Measurements from ENCODE around the gene ZRANB1.
A peak's percentile ranks its signal among the peaks of the same experiment; 100 is the strongest.

The ZRANB1 gene

DNA sequence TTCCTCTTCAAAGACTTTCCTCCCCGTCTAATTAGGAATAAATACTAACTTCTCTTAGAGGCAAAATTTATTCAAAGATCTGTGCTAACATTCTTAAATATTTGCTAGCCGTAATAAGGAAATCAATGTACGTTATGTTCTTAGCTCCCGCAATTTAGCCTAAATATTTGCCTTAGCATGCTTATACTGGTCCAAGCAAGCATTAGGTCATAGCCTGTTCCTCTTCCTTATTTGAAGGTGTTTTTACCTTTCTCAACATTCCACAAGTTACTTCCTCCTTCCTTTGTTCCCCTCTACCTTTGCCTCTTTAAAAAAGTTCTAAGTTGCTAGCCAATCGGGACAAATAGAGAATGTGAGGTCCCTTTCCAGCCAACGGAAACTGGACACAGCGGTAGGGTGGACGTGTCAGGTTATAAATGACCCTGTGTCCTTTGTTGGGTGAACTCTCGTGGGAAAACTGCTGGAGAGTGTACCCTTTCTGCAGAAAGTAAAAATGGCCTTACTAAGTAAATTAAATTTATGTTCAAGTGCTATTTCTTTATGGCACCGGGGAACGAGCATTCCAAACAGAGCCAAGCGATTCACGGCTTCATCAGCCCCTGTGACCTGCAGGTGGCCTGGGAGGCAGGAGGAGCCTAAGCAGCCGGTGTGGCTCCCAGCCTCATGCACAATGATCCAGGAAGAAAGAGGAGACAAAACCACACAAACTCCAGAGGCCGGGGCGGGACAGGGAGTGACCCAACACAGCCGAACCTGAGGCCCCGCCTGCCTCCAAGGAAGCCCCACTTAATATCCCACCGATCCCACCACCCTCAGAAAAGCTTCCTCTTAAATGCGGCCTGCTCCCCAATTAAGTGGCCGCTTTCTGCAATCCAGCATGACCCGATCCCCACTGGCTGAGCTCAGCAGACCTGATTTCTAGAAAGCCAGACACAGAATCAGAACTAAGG is 67.0 kb downstream of the ZRANB1 start:
- DNase-seq: no peak

DNA sequence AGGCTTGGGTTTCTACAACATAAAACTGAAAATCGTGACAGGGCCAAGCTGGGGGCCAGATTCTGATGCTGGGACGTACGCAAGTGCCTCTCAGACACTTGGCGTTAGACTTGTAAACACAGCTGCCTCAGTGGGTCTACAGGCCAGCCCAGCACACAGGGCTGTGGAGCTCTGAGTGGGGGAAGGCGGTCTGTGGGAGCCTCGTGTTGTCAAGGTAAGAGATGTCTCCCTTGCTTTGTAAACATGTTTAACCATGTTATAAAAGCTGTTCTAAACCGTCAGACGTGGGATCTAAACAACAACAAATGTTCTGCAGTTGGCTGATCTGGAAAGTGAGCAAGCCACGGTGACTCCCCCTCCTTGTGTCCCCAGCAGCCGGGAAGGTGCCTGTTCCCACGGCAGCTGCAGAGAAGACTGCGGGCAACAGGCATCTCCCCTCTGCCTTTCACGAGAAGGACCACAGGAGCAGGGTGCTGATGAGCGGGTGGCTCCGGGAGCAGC is 67.8 kb downstream of the ZRANB1 start:
- DNase-seq: no peak

DNA sequence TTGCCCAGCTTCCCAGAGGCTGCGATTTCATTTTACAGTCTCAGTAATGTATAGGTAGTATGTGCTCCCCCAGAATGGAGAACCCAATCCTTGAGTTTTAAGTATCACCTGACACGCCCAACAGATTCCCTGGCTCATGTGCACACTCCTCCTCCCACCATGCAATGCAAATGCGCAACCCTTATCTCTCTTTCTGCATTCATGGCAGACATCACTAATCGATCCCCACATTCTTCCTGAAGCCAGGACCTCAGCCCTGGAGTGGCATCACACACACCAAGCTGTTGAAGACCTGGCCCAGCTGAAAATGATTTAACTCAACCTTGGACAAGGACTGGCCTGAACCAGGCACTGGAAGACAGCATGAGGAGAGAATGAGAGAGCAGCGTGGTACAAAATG is 68.4 kb downstream of the ZRANB1 start:
- no peak for DNase-seq

DNA sequence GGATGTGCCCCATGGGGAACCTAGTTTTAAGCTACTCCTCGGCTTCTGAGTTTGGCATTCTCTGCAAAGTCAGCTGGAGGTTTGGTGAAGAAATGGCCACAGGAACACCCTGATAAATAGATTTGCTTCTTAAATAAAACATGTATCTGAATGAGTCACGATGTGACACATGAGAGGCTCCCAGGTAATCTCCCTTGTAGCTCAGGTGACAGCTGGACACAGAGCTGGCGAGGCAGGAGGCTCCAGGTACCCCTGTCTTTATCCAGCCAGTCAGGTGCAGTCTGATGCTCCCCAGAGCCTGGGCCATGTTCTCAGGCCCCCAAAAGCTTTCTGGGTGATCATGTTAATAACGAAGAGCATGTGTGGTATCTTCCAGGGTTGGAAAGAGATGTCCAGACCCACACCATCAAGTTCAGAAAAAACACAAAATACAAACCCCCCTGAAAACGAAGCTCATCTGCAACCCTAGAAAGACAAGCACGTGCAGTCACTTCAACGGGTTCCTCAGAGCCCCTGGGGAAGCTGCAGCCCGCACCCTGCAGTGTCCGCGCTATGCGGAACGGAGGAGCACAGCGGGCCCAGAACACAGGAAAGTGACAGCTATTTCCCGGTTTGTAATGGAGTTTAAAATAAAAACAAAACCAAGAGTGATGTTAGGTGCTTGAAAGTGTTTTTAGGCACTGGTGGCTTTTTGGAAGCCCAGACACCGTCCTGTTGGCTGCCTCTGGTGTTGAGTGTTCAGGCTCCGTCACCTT is 69.4 kb downstream of the ZRANB1 start:
- no peak for DNase-seq

DNA sequence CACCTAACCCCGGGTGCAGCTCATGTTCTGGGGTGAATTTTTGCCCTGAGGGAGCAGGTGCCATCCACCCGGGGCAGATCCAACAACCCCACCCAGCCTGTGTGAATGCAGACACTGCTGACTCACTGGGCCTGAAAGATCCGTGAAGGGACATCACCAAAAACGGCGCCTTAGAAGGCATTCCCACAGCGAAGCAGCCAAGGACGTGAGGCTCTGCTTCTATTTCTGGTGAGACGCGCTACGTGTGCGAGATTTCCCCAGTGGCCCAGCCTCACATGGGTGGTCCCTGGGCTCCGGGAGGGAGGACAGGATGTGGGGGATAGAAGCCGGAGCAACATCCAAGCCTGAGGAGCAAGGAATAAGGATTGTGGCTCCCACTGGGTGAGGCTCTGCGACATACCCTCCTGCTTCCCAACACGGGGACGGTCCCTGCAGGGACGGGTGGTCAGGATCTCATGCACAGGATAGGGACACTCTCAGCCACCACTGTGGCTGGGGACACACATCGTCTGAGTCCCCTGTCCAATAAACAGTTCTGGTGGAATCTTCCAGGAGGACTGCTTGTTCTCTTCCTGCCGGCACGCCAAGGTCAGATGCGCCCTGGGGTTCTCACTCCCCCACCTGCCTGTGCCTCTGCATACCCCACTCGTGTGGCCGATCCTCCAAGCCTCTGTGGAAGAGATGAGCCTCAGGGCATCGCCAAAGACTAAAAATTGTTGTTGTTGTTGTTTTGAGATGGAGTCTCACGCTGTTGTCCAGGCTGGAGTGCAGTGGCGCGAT is 70.2 kb downstream of the ZRANB1 start:
- no peak for DNase-seq

DNA sequence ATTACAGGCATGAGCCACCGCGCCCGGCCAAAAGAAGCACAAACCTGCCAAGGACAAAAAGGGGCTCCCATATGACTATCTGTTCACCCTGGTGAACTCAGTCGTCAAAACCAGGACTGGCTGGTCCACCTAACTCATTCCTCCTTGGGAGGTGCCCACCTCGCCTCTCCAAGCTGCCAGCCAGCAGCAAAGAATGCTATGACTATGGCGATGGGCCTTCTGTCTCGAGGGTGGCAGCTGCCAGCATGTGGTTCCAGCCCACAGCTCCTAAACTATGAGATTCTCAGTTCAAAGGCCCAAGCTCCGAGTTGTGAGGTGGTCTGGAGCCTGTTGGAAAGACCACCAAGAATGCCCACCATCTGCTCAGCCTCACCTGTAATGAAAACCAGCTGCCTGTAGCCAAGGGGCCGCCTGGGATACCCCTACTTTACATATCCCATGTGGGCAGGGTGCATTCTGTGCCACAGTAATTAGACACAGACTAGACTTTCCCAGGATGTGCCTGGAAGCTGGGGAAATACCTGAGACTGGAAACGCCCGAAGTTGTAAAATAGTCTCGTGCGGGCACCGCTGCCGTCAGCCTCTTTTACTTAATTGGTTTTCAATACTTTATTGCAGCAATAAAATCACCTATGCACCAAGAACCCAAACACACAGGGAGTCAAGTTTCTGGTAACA is 71.1 kb downstream of the ZRANB1 start:
- no peak for DNase-seq

DNA sequence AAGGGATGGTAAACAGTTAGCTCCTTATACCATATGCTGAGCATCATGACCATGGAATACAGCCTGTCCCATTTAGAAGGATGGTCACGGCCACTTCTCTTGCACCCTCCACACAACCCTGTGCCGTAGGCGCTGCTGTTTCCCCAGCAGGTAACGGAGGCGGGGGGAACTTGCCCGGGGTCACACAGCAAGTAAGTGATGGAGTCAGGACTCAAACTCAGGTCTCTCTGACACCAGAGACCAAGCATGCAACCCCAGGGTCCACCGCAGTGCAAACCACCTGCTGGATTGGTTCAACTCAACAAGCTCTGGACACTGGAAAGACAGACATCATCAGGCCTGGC is 71.6 kb downstream of the ZRANB1 start:
- no peak for DNase-seq

DNA sequence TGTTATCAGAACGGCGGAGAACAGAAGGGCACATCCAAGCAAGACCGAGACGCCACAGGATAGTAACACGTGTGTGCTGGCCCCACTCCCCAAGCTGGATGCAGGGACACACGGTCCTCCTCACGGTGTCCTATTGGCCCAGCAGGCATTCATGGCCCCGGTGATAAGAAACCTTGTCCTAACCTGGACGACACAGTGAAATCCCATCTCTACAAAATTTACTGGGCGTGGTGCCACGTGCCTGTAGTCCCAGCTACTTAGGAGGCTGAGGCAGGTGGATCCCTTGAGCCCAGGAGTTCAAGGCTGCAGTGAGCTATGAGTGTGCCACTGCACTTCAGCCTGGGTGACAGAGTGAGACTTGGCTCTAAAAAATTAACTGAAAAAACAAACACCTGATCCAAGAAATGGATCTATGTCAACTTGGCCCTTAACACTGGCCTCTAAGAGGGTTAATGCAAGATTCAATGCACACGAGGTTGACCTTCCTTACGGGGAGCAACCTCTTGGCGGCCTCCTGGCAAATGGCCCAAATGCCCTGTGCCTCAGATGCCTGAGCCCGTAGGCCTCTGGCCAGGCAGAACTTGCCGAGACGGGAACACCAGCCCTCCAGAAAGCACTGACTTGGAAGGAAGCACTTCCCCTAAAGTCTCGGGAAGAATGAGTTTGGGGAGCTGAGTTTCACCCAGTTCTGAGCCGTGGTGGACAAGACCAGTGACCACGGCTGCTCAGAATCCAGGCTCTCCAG is 72.3 kb downstream of the ZRANB1 start:
- no peak for DNase-seq

DNA sequence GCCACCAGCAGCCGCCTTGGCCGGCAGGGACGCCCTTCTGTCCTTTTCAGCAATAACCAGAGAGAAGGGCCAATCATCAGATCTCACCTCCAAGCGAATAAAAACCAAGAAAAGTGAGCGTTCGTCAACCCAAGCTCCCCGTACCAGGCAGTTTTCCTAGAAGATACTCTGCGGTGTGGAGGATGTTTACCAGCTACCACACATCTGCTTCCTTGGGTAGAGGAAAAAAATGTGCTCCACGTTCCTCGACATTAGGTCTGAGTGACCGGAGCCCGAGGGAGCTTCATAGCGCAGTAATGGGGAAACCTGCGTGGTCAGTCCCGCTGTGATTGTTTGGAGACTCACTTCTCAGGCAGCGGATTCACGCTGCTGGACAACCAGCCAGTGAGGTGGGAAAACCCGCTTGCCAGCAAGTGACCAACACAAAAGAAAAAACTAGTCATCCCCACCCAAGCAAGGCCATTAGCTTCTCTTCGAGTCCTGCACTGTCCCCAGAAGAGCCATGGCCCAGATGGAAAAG is 73.0 kb downstream of the ZRANB1 start:
- no peak for DNase-seq

DNA sequence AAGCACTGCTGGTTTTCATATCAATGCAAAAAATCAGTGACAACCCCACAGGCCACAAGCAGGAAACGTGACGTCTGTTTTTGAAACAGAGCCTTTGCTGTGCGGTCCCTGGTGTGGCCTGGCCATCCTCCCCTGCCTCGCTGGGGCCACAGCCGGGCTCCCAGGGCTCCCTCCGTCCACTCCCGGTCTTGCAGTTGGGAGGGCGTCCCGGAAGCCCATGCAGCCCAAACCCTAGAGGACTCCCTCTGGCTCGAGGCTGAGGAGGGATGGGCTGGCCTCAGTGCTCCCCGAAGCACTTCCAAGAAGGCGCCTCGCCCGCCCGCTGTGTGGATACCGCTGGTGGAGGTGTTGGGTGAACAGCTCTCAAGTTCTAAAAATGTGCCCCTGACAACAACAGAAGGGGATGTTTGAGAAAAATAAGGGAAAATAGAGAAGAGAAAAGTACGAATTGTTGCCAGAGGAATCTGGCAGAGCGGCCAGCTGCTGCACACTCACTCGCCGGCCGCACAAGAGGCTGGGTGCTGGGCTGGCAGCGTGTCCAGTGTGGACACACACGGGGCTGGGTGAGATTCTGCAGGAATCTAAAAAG is 73.5 kb downstream of the ZRANB1 start:
- DNase-seq: no peak

DNA sequence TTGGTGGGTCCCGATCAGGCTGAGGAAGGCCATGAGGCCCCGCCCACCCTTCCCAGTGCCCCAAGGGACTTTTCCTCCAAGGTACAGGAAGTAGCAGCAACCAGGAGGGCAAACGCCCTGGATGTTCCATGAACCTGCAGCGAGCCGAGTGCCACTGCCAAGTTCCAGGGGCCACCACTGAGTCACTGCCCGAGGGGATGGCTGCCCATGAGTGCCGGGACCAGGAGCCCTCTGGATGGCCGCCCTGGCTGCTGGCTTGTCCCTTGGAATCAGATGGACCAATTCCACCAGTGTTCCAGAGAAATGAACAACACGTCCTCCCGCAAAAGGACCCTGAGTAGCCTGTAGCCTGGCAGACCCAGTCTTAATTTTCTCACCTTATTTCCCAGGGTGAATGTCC is 74.2 kb downstream of the ZRANB1 start:
- no peak for DNase-seq

DNA sequence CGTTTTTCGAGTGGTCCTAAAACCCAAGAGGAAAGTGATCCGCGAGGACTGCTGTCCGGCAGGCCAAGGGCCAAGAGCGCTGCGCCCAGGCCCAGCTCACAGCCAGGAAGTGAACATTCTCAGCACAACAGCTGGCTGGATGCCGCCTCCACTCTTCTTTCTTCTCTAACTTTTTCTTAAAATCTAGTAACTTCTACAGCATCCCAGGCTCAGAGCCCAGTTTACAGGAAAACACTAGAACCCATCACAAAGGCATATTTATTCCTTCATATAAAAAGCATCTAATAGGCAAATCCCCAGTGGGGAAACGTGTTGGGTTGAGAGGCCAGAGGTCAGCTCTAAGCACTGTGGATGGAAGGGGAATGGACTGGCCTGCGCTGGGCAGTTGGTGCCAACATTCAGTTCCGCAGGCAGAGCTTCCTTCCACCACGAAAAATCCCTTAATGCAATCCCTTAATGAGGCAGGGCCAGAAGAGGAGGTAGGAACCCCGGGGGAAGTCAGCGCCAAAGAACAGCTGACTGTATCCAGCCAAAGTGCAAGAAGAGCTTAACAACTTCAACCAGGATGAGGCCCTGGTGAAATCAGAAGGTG is 74.8 kb downstream of the ZRANB1 start:
- no peak for DNase-seq

DNA sequence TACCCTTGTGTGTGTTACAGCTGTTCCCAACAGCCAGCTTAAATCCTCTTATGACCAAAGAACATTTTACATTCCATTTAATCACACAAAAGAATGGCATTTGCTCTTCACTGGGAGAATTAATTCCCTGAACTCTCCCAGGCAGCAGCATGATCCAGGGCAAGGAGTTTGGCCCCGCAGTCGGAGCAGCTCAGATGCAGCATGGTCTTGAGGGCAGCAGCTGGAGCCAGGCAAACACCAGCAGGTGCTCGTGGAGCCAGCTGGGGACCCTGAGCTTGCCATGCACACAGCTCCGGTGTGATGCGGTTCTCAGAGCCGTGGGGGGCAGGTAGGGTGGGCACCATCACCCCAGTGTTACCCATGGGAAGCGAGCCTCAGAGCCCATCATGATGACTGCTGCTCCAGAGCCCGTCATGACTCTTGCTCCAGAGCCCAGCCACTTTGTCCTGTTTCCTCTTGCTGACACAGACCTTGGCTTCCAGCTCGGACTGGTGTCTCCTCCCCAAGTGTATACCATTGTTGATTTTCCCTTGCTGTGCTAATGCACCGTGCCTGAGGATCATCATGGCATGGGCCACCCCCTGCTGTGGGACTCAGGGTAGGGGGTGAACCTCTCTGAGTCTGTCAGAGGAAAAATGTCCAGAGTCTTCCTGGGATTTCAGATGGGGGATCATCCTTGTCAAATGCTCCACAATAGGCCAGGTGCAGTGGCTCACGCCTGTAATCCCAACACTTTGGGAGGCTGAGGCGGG is 75.8 kb downstream of the ZRANB1 start:
- DNase-seq: no peak

DNA sequence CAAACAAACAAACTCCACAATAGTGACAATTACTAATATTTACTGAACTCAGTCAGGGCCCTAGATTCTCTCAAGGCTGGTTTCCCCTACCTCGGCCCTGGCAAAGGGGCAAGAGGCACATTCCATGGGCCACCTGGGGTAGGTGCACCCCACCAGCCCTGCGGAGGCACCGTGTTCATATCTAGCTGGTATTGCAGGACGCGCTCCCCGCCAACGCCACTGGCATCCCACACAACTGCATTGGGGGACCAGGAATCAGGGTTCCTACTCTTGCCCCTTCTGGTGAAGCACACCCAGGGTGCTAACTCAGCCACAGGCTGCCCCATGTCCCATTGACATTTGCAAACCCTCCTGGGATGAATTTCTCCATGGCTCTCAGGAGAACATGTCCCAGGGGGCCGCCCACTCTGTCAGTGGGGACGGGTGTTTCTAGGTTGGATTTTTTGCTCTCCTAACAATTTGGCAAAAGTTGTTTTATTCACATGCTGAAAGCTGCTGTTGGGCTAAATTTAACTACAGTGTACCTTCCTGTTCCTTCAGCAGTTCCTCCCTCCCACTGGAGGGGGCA is 76.7 kb downstream of the ZRANB1 start:
- DNase-seq: no peak

DNA sequence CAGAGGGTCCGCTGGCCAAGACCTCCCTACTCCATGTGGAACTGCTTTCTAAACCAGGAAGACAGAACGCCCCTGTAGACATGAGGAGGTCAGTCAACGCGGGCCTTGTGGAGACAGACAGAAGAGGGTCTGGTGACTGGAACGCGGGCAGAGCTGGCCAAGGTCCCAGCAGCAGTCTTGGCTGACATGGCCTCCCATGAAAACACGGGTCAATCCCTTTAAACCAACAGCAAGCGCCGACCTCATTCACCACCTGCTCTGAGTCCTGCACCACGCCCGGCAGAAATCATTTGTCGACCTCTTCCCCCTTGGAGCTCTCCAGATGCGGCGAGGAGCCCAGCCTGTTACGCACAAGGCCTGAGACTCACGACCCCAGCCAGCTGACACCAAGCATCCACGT is 78.5 kb downstream of the ZRANB1 start:
- no peak for DNase-seq

DNA sequence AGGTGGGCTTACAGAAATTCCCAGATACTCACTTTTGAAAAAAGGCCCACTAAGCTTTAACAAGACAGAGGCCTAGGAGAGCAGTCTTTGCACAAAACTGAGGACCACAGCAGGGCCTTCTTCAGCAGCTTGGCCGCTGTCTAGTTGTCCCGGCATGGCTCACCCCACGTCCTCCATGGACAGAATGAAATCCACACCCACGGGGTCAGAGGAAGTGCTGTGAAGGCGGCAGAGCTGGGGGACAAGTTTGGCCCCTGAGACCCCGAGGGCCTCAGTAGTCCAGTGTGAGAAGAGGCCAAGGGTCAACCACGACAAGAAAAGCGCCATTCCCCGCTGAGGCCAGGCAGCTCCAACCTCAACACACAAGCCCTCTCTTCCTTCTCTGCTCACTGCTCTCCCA is 78.9 kb downstream of the ZRANB1 start:
- no peak for DNase-seq

DNA sequence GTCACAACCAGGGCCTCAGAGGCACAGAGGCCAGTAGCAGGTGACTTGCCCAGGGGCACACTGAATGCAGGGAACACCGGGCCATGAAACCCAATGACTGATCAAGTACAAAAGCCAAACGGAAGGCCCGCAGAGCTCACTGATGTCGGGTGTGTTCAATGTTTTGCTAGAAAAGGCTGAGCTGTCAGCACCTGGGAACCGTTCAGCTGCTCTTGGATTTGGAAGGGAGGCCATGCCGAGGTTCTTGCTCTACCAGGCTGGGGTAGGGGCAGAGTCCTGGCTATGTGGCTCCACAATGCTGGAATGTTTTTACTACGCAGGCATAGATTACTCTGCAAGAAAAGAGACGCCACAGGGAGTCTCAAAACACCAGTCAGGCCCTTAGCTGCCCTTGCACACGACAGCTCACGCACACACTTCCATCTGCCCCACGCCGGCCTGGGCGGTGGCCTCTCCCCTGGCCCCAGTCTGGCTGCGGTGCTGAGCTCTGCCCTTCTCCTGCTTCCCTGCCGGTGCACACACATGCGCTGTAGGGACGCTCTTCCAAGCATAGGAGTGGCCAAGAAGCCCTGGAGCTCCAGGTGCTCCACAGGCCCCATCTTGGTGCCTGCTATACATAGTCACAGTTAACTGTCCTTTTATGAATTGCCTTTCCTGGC is 79.9 kb downstream of the ZRANB1 start:
- DNase-seq: no peak

DNA sequence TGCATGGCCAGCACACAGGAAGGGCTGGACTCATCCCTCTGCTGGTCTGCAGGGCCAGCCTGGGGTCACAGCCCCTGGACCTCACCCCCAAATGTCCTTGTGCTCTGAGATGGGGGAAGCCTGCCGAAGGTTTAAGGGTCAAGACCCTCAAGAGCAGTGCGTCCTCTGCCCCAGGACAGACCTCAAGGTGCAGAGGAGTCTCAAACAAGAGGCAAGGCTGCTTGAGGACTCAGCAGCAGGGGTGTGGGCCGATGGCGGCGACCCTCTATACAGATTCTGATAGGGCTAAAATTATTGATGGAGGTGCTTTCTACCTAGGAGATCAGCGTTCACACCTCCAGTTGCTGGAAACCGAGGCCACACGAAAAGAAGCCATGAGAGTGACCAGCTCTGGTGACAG is 80.7 kb downstream of the ZRANB1 start:
- no peak for DNase-seq

DNA sequence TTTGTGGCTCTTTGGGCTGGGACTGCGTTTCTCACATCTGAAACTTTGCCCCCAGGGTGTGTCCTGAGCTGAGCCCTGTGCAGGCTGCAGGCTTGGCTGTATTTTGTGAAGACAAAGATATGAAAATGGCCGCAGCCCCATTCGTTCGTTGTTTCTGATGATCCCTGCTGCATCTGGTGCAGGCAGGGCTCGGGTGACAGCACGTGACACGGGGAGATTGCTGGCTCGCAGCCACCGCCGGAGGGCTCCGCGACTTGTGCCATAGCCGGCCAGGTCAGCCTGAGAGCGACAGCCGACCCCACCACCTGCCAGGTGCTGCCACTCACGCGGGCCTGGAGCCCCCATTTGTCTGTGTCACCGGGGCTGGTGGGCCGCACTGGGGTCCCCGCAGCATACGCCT is 81.3 kb downstream of the ZRANB1 start:
- DNase-seq: peak; percentile 58
